Measurements from ENCODE around the gene SIL1.

DNA sequence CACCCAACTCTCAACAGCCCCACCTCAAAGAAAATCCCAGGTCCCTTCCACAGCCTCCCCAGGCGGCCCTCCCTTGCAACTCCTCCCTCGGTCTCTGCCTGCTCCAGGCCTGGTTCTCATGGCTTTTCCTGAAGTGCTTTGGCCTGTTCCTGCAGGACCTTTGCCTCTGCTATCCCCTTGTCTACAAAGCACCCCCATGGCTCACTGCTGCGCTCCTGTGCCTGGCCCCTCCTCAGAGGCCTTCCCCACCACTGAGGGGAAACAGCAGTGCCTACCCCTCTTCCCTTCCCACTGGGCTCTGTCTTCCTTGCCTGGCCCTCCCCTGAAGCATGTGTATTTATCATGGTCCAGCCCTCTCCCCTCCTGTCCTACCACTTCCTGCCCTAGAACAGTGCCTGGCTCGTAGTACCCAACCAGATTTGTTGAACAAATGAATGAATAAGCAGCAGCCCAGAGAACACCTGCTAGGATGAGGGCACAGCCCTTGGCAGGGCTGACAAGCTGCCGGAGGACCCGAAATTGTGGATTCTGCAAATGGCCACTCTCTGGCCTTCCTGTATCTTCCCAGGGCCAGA lies 254.5 kb downstream of the SIL1 start:
- TF ChIP-seq, protein P1, sequence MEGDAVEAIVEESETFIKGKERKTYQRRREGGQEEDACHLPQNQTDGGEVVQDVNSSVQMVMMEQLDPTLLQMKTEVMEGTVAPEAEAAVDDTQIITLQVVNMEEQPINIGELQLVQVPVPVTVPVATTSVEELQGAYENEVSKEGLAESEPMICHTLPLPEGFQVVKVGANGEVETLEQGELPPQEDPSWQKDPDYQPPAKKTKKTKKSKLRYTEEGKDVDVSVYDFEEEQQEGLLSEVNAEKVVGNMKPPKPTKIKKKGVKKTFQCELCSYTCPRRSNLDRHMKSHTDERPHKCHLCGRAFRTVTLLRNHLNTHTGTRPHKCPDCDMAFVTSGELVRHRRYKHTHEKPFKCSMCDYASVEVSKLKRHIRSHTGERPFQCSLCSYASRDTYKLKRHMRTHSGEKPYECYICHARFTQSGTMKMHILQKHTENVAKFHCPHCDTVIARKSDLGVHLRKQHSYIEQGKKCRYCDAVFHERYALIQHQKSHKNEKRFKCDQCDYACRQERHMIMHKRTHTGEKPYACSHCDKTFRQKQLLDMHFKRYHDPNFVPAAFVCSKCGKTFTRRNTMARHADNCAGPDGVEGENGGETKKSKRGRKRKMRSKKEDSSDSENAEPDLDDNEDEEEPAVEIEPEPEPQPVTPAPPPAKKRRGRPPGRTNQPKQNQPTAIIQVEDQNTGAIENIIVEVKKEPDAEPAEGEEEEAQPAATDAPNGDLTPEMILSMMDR (conservative IDR thresholded peaks at IDR 0.05 in 1 of 2, IDR thresholded peaks at IDR 0.05 in 1 of 2; ENCODE audit: low read depth in 1 of 2, low read length in 2 of 2), result no peak
- TF ChIP-seq EZH2 (IDR thresholded peaks at IDR 0.05; ENCODE audit: low read length, missing control alignments), result no peak

All from fibroblast of lung (primary cell).